ENCODE results near the gene FHIT.

- no peak for TF ChIP-seq EP300 (IDR thresholded peaks at IDR 0.05; ENCODE audit: borderline replicate concordance in 1 of 2, low read depth in 1 of 2, low read length in 1 of 2)
- no peak for TF ChIP-seq ELF1 (IDR thresholded peaks at IDR 0.05)
Observed at GRCh38 chr3:61132062-61132461, 119.2 kb downstream of the FHIT start.
